T-helper 2 cell (primary cell): Measurements from ENCODE around the gene BEST4.
"Not testable (repeated sequence)": the region's sequence is repeated elsewhere in the genome, so short reads cannot be mapped to it uniquely, and the experiment has no call there.

Source experiments
- DNase-seq, 5 experiments: peaks; one replicate each; pipeline versions ENCODE4 v3.0.0 to v3.0.0-alpha.2; 2012 to 2022
- total RNA-seq, 2 donors: gene quantifications; one replicate each; lab custom pipeline; 2026; lab: John Stamatoyannopoulos, UW

BEST4 gene
- total RNA-seq = 1.2 to 1.5 reads per million in 2 donors

DNA sequence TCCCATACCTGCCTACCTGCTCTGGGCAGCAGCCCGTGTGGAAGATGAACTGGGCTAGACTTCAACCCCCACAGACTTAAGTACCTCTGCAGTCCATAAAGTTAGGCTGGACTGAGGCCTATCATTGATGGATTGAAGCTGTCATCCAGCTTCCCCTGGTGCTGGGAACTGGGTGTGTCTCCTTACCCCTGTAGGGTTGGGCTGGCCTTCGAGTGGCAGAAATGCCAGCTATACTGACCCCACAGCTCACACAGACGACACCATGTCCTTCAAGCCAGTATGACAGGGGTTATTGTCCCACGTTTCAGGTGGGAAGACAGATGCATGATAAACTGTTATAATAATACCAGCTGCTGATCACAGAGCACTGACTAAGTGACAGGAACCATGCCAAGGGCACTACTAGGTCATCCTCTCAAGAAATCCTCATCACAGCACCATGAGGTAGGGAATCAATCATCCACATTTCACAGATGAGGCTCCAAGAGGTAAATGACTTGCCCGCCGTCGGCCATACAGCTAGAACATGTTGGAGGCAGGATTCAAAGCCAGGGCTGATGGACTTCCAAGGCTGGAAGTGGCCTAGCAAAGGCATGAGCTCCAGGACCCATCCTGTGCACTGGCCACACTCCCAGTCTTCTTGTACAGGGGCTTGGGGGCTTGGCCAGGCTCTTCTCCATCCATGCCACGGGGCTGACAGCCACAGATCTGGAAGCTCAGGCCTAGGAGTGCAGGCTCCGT, at the start of gene BEST4:
Gene BEST4 (minus strand): TSS at position 51 of the 741 bp plus-strand sequence. CDS start 465 bp downstream, outside the sequence.
- DNase-seq = no peak

DNA sequence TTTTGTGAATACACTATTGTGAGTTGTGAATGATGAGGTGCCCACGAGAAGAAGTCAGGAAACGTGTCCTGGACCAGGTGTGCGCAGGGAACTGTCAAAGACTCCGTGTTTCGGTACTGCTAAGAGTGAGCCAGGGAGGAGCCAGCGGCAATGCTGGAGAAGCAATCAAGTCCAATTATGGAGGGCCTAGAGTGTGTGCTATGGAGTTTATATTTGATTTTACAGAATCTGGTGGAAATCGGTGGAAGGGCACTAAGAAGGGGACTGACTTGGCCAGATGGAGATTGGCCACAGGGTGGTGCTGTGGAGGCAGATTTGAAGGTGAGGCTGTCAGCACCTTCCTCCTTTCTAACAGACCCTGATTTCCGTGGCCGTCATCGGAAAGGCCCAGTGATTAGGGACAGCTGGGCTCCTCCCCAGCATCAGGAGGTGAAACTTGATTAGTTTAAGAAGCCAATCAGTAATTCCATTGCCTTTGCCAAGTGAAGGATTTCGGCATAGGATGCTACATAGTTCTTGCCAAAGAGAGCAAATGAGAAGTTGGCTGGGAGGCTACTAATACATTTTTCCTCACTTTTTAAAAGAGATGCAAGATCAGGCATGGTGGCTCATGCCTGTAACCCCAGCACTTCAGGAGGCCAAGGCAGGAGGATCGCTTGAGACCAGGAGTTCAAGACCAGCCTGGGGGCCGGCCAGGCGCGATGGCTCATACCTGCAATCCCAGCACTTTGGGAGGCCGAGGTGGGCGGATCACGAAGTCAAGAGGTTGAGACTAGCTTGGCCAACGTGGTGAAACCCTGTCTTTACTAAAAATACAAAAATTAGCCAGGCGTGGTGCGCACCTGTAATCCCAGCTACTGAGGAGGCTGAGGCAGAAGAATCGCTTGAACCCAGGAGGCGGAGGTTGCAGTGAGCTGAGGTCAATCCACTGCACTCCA, 48.0 kb upstream of the BEST4 start:
- peak; percentile 47 to 88 (median 74) for DNase-seq

DNA sequence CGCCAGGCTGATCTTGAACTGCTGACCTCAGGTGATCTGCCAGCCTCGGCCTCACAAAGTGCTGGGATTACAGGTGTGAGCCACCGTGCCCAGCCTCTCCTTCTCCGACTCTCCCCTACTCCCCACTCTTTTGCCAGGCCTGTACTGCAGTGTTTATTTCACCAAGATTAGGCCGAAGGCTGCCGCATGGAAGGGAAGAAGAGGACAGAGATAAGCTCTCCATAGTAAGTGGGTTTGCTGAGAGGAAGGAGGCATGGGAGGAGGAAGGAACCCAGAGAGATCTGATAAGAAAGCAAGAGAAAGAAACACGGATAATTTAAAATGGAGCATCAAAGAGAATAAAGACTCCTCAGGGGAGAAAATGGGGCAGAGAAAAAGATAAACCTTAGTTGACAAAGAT, 46.4 kb upstream of the BEST4 start:
- DNase-seq = no peak

- DNase-seq = no peak
These were observed 44.2 kb upstream of the BEST4 start for GRCh38 chr1:44832056-44832705.

- no peak for DNase-seq
These were observed 43.5 kb upstream of the BEST4 start for GRCh38 chr1:44831516-44831915.

- DNase-seq = no peak
These were observed 42.9 kb upstream of the BEST4 start for GRCh38 chr1:44830900-44831304.

GRCh38 chr1:44829506-44830384, 41.8 kb upstream of the BEST4 start:
- DNase-seq = no peak

DNA sequence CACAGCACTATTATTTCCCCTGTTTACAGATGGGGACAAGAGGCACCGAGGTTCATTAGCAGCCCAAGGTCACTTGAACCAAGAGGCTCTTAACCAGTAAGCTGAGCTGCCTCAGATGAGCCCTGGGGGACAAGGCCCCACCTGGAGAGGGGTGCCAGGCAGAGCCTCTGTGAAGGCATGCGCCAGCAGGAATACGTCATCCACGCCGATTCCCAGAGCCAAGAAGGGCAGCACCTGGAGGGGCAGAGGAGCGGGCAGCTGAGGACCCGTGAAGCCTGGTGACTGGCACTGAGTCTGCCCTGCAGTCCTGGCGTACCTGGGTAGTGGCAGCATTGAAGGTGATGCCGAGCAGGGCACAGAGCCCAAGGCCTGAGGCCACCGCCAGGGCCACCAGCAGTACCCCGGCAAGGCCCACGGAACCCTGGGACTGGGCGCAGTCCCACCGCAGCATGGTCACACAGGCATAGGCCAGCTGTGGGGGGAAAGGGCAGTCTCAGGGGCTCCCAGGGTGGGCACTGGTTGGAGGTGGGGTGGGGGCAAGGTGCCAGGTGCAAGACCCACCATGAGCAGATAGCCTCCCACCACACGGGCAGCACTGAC, 41.0 kb upstream of the BEST4 start:
- DNase-seq = no peak

DNA sequence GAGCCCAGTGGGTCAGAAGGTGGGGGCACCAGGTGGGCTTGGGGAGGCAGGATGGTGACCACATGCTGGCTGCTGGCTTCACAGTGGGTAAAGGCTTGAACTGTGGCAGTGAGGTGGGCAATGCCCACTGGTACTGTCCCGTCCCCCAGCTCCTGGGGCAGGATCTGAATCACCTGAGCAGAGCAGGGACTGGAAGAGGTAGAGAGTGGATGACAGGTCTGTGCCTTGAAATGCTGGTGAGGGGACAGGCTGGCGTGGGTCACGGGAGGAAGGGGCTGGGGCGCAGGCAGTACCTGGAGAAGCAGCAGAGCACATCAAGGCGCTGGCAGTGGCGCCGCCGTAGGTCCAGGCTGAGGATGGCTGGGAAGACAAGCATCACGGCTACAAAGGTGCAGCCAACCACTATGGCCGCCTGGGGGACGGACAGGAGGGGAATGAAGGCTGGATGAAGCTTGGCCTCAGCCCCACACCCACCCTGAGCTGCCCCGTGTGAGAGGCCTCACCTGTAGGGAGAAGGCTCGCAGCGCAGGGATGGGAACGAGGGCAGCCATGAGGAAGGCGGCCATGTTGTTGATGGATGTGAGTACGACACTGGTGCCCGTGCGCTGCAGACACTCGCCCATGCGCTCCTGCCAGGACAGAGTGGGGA, 40.2 kb upstream of the BEST4 start:
- no peak for DNase-seq

- DNase-seq = no peak
These were observed 39.4 kb upstream of the BEST4 start for GRCh38 chr1:44827197-44828002.

GRCh38 chr1:44826375-44827196, 38.6 kb upstream of the BEST4 start:
- no peak for DNase-seq

DNA sequence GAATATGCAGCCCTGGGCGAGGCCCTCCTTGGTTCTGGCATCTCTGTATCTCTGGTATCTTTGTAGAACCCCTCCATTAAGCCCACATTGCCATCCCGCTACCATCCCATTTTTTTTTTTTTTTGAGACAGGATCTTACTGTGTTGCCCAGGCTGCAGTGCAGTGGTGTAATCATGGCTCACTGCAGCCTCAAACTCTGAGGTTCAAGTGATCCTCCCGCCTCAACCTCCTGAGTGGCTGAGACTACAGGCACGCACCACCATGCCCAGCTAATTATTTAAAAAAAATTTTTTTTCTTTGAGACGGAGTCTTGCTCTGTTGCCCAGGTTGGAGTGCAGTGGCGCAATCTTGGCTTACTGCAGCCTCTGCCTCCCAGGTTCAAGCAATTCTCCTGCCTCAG, 36.4 kb upstream of the BEST4 start:
- DNase-seq = not testable (repeated sequence)

GRCh38 chr1:44822981-44823451, 35.0 kb upstream of the BEST4 start:
- DNase-seq = no peak

DNA sequence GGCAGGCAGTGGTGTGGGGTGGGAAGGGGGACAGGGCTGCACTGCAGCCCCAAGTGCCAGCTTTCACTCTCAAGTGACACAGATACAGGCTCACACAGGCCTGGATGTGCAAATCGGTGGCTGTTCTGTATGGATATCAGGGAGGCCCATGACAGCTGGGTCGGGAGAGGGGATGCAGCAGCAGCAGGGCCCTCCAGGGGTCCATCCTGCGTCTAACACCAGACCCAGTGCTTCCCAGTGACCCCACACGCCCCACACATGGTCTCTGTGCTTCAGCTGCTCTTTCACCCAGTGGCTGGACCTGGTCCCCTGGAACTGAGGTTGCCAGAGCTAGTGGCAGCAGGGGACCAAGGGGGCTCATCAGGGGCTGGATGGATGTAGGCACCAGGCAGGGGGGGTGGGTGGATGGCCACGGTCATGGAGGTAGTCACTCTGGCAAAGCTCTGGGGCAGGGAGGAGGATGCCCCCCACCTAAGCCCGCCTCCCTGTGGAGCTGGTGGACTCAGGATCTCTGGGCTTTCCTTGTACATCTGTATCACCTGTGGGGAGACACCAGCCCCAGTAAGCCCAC, 34.2 kb upstream of the BEST4 start:
- DNase-seq = no peak

DNA sequence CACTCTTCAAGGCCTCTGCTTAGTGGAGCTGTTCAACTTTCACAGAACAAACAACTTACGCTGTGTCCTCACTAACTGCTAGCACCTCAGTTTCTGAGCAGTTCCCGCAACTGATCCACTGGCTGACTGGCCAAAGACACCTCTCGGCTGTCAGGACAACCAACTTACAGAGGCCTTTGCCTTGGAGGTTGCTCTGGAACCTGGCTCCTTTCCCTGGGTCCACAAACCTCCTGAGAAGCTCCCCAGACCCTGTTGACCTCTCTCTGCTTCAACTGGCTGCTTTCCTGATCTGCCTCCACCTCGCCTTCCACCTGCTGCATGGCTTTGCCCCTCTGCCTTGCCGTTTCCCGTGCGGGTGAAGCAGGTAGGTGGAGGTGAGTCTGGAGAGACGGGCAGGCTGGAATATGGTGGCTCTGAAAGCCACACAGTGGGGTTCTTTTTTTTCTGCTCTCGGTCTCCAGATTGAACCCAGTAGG, 33.3 kb upstream of the BEST4 start:
- DNase-seq = no peak

DNA sequence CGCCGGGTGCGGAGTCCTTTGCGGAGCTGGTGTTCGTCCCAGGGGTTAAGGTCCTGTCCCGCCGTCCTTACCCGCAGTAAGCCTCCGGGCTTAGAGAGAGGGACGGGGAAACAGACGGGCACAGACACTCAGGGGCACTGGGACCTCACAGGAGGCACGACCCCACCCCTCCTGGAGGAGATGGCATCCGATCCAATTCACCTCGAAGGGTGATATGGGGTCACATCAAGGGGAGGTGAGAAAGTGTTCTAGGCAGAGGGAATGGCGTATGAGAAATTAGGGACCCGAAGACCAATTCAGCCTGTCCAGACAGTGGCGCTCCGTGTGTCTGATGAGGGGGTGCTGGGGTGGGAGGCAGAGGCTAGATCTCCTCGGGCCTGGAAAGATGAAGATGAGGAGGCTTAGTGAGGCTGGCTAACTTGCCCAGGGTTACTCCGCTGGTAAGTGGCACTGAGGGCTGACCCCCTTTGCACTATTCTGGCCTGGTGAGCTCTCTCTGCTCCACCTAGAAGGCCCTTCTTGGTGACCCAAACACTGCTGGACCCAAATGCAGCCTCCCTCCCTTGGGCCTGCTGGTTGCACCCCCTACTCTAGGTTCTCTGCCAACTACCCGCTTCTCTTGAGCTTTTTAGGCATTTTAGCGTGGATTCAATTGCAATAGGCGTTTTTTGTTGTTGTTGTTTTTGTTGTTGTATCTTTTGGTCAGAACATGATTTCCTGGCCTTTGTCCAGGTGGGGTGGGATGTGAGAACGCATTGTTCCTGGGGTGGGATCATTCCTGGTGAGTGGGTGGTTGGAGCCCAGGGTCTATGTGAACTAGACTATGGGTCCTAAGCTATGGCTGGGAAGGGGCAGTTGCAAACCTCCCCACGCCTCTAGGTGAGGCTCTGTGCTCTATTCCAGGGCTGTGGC, 32.6 kb upstream of the BEST4 start:
- no peak for DNase-seq

- peak; percentile 52 to 92 (median 68) for DNase-seq
These were observed 31.8 kb upstream of the BEST4 start for GRCh38 chr1:44819608-44820327.
